HG03139 (cell line): ENCODE results near the gene ZNF614.
"Not testable (repeated sequence)": the region's sequence is repeated elsewhere in the genome, so short reads cannot be mapped to it uniquely, and the experiment has no call there.

Experiments used
- ATAC-seq: cut with Tn5 transposase; IDR thresholded peaks from one replicate; pipeline ENCODE4 v1.9.1; 2021; ENCODE audit not compliant: unreplicated experiment

The ZNF614 gene

DNA sequence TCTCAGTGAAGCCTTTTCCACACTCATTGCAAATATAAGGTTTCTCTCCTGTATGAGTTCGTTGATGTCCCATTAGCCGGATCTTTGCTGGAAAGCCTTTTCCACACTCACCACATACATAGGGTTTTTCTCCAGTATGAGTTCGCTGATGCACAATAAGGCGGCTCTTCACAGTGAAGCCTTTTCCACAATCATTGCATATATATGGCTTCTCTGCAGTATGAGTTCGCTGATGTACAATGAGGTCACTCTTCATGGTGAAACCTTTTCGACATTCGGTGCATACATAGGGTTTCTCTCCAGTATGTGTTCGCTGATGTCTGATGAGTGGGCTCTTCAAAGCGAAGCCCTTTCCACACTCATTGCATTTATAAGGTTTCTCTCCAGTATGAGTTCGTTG is 34.8 kb downstream of the ZNF614 start:
- no peak for ATAC-seq

DNA sequence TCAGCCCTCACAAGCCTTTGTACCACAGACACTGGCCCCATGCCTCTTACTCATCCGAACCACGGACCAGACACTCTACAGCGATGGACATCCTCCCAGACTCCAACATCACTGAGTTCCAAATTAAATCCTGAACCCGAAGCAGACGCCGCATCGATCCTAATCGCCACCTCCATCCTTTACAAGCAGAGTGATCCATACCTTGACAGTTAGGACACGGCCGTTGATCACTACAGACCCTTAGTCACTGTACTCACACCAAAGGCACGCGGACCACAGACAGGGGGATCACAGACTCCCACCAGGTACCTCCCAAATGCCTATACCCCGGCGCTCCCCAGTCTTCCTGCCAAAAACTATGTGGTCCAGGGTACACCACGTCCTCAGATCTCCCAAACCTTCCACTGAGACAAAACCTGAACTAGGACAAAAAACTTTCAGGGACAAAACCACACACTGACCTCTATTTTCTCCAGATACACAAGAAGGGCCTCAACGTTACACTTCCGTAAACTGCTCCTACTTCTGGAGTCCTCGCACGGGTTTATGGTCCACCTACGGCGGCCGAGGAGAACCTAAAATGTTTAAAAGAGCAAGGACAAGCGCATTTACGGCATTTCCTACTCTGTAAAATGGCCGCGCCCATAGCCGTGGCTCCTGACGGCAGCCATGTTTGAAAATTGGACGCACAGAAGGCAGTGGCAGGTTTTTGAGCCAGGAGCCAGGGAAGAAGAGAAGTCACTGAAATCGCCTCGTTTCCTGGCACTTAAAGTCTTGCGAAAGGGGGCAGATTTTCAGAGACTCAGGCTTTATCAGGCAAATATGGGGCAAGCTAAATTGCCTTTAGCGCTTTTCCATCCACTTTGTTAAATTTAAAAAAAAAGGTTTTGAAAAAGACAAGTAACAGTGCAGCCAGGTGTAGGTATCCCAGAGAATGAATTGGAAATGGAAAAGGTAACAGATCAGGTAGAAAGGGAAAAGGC is 41.6 kb downstream of the ZNF614 start, which contains the start of gene ZNF350:
Gene ZNF350, minus strand, starts transcription at position 532 of the 983 bp plus-strand sequence. CDS start 12,480 bp downstream, outside the sequence.
- peak; percentile 88 for ATAC-seq

DNA sequence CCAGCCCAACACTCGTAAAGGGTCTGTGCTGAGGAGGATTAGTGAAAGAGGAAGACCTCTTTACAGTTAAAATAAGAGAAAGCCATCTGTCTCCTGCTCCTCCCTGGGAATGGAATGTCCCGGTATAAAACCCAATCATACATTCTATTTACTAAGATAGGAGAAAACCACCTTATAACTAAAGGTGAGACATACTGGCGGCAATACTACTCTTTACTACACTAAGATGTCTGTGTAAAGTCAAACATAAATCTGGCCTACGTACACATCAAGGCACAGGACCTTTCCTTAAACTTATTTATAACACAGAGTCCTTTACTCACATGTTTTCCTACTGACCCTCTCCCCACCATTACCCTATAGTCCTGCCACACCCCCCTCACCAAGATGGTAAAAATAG is 44.8 kb downstream of the ZNF614 start:
- ATAC-seq = no peak

DNA sequence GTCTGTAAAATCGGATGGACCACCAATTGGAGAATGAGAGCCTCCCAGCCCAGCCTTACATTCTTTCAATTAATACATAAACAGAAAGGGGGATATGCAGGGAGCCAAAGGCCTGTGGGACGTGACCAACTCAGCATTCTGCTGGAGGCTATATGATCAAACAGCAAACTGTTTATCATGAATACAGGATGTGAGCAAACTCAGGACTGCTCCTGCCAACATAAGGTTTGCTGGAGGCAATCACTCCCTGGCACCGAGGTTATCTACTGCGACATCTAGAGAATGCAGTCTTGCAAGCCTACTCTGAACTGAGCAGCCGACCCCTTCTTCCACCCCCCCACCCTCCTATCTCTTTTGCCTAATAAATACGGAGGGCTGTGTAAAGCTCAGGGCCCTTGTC is 47.3 kb downstream of the ZNF614 start:
- ATAC-seq = not testable (repeated sequence)

DNA sequence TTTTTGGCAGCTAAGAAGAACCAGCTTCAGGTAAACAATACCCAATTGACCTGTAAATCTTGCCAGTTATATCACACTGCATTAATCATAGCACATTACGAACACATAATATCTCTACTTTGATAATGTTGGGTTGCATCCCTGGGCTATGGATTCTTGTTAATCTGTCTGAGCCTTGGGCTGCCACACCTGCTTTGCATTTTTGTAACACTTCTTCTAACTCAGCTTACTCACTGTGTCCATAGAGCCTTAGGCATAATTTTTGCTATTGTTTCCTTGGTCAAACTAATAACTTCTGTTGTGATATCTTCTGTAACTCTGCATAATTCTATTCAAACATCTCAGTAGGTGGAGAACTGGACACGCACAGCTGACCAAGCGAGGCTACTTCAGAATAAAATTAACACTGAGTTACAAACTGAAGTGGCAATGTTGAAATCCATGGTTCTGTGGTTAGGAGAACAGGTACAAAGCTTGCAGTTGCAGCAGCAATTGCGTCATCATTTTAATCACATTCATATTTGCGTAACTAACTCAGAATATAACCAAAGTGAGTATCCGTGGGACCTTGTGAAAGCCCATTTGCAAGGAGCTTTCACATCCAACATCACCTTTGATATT is 48.0 kb downstream of the ZNF614 start:
- ATAC-seq = no peak

DNA sequence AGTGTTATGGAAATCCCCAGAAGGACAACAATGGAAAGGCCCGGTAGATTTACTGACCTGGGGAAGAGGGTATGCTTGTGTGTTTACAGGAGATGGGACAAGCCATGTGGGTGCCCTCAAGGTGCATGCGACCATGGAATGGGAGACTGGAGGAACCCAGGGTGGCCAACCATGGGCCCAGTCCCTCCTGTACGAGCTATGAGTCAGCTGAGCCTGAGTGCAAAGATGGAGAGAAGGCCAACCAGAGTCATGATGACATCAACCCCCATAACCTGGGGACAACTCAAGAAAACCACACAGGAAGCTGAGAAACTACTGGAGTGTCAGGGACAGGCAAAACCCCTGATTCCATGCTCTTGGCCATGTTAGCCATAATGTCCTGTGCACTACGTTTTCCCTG is 49.3 kb downstream of the ZNF614 start:
- ATAC-seq = no peak

DNA sequence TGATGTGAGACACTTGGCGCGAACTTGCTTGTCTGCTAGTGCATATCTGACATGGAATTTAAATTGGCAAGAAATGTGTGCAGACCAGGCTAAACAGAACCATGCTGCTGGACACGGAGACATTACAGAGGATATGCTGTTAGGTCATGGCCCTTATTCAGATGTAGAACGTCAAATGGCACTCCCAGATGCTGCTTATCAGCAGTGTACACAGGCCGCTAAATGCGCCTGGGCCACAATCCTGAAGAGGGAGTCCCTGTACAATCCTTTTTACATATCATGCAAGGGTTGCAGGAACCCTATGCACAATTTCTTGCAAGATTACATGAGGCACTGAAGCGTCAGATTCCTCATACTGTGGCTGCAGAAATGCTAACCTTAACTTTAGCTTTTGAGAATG is 50.8 kb downstream of the ZNF614 start:
- ATAC-seq = no peak

DNA sequence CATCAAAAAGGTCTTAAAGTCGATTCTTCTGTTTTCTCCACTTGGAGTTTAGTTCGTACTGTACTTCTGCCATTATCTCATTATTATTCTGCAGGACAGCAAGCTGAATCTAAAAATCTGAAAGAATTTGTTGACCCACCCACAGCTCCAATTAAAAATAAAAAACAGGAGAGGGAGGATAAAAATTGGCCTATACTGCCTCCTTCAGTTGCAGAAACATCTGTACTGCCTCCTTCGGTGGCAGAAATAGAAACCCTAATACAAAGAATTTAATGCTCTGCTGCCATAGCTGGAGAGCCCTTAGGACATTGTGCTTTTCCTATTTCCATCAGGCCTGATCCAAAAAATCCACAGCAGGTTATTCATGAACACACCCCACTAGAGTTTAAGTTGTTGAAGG is 51.3 kb downstream of the ZNF614 start:
- ATAC-seq = no peak

DNA sequence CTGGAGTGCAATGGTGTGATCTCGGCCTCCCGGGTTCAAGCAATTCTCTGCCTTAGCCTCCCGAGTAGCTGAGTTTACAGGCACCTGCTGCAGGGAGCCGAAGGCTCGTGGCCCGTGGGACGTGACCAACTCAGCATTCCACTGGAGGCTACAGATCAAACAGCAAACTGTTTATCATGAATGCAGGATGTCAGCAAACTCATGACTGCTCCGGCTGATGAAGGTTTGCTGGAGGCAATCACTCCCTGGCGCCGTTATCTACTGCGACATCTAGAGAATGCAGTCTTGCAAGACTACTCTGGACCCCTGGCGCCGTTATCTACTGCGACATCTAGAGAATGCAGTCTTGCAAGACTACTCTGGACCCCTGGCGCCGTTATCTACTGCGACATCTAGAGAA is 52.4 kb downstream of the ZNF614 start:
- not testable (repeated sequence) for ATAC-seq

DNA sequence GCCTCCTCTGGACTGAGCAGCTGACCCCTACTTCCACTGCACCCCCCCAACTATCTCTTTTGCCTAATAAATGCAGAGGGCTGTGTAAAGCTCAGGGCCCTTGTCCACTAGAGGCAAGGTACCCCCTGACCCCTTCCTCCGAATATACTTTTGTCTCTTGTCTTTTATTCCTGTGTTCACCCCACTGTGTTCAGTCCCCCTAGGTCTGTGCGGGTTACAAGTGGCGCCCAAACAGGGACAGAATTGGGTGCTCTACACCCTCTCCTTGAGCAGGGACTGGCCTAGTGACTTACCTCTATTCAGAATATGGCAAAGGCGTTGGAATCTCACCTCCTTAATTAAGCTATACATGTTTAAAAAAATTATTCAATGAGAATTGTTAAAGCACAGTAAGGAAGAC is 56.6 kb downstream of the ZNF614 start:
- no peak for ATAC-seq

DNA sequence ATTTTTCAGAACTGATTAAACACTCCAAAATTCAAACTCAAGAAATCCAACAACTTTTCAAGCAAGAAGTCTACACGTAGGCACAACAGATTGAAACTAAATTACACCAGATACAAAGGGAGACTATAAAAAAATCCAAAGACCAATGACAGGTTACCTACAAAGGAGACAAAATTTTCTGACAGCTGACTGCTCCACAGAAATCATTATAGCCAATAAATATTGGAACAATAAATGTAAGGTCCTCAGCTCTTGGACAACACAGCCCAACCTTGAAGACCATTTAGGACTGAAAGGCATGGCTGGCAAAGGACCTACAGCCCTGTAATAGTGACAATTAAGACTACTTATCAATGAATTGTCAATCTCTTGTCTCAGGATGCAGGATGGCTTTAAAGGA is 57.5 kb downstream of the ZNF614 start:
- no peak for ATAC-seq

DNA sequence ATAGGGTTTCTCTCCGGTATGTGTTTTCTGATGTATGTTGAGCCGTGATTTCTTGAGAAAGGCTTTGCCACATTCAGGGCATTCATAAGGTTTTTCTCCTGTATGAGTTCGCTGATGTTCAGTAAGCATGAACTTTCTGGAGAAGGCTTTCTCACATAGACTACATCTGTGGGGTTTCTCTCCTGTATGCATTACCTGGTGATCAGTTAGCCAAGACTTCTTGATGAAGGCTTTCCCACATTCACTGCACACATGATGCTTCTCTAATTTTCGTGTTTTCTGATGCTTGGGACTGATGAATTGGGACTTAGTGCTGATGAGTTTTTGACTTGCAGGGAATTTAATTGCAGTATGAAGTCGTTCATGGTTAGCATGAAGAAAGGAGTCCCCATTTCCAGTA is 62.6 kb downstream of the ZNF614 start:
- no peak for ATAC-seq
